GM12892 (cell line): ENCODE measurements around the gene TSPO.

Source experiments
- POLR2A ChIP-seq: IDR thresholded peaks from 2 replicates; pipeline ENCODE4 v1.6.1; 2011; ENCODE audit warnings: low read depth, low read length, control low read depth
- POLR2AphosphoS5 ChIP-seq: IDR thresholded peaks from 2 replicates; pipeline ENCODE4 v1.6.1; 2011; ENCODE audit warnings: low read depth, low read length, control low read depth
- TAF1 ChIP-seq: IDR thresholded peaks from 2 replicates; pipeline ENCODE4 v1.6.1; 2011; ENCODE audit warnings: low read depth, mild to moderate bottlenecking, control low read depth, low read length, borderline replicate concordance

DNA sequence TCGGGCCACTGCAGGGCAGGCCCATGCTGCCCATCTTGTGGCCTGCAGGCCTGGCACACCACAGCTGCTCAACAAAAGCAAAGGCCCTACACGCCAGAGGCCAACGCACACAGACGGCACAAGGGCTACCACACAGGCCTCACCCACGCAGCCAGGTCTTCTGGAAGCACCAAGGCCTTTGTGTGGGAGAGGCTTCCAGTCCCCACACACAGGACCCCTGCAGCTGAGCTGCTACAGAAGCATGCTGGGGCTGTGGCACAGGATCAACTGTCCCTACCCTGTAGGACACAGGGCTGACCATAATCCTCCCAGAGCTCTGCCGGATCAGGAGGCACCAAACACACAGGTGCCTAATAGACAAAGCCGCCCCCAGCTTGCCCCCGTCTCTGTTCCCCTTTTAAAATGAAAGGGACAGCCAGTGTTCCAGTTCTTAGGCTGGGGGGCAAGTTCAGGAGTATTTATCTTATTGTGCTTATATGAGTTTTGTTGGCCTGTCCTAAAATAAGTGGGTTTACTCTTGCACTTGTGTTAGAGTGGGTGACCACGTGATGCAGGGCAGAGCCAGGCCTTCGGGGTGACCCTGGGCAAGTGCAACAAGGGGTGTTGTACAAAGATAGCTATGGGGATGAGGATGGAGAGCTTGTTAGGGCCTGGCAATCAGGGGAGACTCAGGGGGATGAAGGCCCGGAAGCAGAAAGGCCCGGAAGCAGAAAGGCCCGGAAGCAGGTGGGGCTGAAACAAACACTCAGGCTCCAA, 30.1 kb downstream of the TSPO start:
- TF ChIP-seq POLR2A, result no peak
- TF ChIP-seq POLR2AphosphoS5, result no peak
- TF ChIP-seq TAF1, result no peak
